ENCODE data around the gene DPCD.

The DPCD gene

GRCh38 chr10:101558204-101558603 lies 29.9 kb upstream of the DPCD start:
- ChIA-PET CTCF (interaction anchor here (0.6 to 9.1 kb wide), 2 partner anchors 11 to 17 kb away, joined by 3 to 73 read pairs; no protein-coding TSS in a partner anchor), POLR2A (no interaction called here)
- H3K4me3 ChIP-seq (ENCODE audit: low read depth, low read length): no peak overlapping the region
- TF ChIP-seq, protein P1, sequence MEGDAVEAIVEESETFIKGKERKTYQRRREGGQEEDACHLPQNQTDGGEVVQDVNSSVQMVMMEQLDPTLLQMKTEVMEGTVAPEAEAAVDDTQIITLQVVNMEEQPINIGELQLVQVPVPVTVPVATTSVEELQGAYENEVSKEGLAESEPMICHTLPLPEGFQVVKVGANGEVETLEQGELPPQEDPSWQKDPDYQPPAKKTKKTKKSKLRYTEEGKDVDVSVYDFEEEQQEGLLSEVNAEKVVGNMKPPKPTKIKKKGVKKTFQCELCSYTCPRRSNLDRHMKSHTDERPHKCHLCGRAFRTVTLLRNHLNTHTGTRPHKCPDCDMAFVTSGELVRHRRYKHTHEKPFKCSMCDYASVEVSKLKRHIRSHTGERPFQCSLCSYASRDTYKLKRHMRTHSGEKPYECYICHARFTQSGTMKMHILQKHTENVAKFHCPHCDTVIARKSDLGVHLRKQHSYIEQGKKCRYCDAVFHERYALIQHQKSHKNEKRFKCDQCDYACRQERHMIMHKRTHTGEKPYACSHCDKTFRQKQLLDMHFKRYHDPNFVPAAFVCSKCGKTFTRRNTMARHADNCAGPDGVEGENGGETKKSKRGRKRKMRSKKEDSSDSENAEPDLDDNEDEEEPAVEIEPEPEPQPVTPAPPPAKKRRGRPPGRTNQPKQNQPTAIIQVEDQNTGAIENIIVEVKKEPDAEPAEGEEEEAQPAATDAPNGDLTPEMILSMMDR (IDR thresholded peaks at IDR 0.05; ENCODE audit: insufficient read depth, low read length, missing control alignments): no peak
- DNase-seq (ENCODE audit: low read depth, low spot score): no peak

DNA sequence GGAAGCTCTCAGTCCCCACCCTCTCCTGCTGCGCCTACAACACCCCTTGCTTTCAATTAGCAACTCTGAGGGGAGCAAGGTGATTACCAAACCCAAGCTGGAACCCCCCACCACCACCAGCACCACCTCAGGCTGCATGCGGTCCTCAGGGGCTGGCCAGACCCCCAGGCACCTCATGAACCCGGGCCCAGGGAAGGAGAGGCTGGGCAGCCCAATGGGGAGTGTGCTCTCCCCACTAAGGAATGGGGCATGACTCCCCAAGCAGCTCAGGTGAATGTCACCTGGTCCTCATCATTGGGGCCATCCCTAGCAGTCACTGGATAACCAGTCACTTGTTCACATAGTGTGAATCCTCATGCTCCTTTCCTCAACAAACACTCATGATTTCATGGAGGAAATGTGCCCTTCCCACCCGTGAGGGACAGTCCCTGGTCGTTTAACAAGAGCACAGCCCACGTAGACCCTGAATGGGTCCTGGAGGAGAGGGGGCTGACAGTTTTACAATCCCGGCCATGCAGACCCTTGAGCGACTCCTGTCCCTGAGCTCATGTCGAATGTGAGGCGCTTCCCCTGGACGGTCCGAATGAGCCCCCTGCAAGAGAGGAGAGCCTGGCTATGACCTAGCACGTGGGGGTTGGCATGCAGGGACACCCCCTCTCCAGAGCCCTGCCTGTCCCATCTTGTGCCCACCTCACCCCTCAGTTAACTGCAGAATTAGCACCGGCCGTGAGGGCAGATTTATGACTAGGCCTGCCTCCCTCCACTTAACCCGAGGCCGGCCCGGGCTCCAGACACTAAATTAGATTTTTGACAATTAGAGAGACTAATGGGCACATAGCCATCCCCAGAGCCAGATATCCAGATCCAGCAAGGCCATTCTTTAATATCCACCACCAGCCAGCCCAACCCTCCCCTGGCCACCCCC lies 29.2 kb upstream of the DPCD start:
- no peak overlapping the region for H3K4me3 ChIP-seq (ENCODE audit: low read depth, low read length)
- TF ChIP-seq, protein P1 (IDR thresholded peaks at IDR 0.05; ENCODE audit: insufficient read depth, low read length, missing control alignments): no peak
- CTCF ChIA-PET: interaction anchor here (1.3 to 9.1 kb wide), 2 partner anchors 11 to 345 kb away, joined by 6 to 73 read pairs; no protein-coding TSS in a partner anchor
- POLR2A ChIA-PET: no interaction called here
- DNase-seq (ENCODE audit: low read depth, low spot score): no peak

GRCh38 chr10:101559596-101560297 lies 28.4 kb upstream of the DPCD start:
- ChIA-PET POLR2A (no interaction called here), CTCF (interaction anchor here (1.3 to 9.1 kb wide), 2 partner anchors 10 to 346 kb away, joined by 6 to 73 read pairs; no protein-coding TSS in a partner anchor)
- no peak for DNase-seq (ENCODE audit: low read depth, low spot score)
- H3K4me3 ChIP-seq (ENCODE audit: low read depth, low read length): no peak overlapping the region
- TF ChIP-seq, protein P1 (IDR thresholded peaks at IDR 0.05; ENCODE audit: insufficient read depth, low read length, missing control alignments): no peak

DNA sequence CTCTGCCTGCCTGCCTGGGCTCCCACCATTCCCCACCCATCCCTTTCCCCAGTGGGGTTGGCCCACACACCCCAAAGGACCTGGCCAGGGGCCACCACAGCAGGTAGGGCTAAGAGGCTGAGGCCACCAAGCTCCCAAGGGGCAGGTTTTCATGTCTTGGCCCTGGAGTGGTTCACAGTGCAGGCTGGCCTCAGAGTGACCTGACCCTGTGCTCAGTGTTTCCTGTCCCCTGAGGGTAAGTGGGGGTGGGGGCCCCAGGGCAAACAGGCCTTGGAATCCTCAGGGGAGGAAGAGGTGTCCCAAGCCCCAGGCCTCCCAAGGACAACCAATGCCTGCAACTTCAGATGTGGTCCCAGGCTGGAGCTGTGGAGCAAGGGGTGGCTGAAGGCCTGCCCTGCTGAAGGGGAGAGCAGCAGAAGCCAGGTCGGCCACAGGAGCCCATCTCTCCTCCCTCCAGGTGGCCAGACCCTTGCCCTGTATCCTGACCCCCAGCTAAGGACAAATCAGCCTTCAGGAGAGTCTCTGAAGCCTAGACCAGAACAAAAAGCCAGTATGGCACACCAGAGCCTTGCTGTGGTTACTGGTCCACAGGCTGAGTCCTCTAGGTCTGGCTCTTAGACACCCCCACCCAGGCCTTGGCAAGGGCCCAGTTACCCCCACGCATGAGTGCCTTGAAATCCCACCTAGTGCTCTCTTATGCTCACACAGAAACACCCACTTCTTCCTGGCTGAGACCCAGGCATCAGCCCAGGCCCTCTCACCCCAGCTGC lies 27.6 kb upstream of the DPCD start:
- ChIA-PET POLR2A (no interaction called here), CTCF (interaction anchor here (1.3 to 9.1 kb wide), 3 partner anchors 9 to 346 kb away, joined by 6 to 73 read pairs (median 15); no protein-coding TSS in a partner anchor)
- TF ChIP-seq, protein P1 (IDR thresholded peaks at IDR 0.05; ENCODE audit: insufficient read depth, low read length, missing control alignments): no peak
- DNase-seq (ENCODE audit: low read depth, low spot score): no peak
- H3K4me3 ChIP-seq (ENCODE audit: low read depth, low read length): no peak overlapping the region

DNA sequence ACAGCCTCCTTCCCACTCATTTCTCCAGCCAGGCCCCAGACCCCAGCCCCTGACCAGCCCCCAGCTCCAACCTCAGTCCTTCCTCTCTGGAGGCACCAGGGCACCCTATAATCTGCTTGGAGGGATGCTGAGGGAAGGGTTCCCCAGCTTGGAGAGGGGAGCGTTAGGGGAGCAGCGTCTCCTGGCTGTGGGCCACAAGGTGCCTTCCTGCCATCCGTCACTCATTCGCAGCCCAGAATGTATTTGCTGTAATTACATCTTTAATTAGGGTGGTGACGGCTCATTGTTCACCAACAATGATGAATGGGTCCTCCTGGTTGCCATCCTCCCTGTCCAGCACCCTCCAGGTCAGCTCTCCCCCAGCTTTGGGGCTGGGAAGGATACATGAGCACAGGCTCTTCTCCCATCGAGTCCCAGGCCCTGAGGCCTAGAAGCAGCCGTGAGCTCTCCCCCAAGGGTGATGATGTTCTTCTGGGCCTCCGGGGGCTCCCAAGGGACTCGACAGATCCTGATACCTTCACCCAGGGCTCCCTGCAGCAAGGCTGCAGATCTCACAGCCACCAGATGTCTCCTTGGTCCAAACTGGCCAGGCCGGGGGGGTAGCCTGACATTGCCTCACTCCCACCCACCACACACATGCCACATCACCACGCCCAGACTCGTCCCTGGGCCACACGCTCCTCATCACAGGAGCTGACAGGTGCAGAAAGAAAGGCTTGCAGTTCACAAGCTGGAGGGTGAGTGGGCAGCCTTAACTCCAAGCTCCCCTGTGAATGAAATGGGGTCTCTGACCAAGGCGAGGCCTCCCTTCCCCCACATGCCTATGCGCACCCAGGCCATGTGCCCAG lies 26.8 kb upstream of the DPCD start:
- no peak for DNase-seq (ENCODE audit: low read depth, low spot score)
- ChIA-PET POLR2A (no interaction called here), CTCF (interaction anchor here (1.0 to 9.1 kb wide), 3 partner anchors 8 to 347 kb away, joined by 3 to 73 read pairs (median 15); no protein-coding TSS in a partner anchor)
- TF ChIP-seq, protein P1 (IDR thresholded peaks at IDR 0.05; ENCODE audit: insufficient read depth, low read length, missing control alignments): no peak
- H3K4me3 ChIP-seq (ENCODE audit: low read depth, low read length): no peak overlapping the region
